AG09309 (cell line): ENCODE measurements around the gene DOLK.

Source experiments
- DNase-seq: peaks from one replicate; pipeline ENCODE4 v3.0.0-alpha.2; 2010; ENCODE audit warnings: low read depth
- H3K4me3 ChIP-seq: 2 replicates; pipeline ENCODE4 v1.5.1; 2011; ENCODE audit warnings: mild to moderate bottlenecking, low read depth, low read length, moderate library complexity; ENCODE audit not compliant: control insufficient read depth
- TF ChIP-seq, protein P1 (sequence below): IDR thresholded peaks from 2 replicates; pipeline ENCODE4 v1.5.1; 2011; ENCODE audit warnings: mild to moderate bottlenecking, low read depth, low read length, inconsistent platforms; ENCODE audit not compliant: insufficient read depth, control insufficient read depth; ENCODE audit errors: missing control alignments

DOLK gene

DNA sequence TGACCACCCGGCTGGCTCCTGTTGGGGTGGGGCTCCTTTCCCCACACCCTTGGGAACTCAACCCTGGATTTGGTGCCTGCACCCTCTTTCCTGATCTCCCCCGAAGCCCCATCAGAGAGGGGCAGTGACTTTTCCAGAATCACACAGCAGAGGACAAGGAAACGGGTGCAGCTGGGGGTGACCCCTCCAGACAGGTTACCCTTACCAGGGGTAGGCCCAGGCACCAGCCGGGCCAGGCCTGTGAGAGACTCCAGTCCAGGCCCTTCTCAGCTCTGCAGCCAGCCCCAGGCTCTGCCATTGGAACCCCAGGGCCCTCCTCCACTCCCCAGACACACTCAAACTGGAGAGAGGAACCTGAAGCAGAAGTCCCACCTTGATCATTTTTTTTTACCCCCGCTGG, 45.6 kb downstream of the DOLK start:
- H3K4me3 ChIP-seq = no peak overlapping the region
- DNase-seq = no peak
- TF ChIP-seq, protein P1, sequence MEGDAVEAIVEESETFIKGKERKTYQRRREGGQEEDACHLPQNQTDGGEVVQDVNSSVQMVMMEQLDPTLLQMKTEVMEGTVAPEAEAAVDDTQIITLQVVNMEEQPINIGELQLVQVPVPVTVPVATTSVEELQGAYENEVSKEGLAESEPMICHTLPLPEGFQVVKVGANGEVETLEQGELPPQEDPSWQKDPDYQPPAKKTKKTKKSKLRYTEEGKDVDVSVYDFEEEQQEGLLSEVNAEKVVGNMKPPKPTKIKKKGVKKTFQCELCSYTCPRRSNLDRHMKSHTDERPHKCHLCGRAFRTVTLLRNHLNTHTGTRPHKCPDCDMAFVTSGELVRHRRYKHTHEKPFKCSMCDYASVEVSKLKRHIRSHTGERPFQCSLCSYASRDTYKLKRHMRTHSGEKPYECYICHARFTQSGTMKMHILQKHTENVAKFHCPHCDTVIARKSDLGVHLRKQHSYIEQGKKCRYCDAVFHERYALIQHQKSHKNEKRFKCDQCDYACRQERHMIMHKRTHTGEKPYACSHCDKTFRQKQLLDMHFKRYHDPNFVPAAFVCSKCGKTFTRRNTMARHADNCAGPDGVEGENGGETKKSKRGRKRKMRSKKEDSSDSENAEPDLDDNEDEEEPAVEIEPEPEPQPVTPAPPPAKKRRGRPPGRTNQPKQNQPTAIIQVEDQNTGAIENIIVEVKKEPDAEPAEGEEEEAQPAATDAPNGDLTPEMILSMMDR = no peak

DNA sequence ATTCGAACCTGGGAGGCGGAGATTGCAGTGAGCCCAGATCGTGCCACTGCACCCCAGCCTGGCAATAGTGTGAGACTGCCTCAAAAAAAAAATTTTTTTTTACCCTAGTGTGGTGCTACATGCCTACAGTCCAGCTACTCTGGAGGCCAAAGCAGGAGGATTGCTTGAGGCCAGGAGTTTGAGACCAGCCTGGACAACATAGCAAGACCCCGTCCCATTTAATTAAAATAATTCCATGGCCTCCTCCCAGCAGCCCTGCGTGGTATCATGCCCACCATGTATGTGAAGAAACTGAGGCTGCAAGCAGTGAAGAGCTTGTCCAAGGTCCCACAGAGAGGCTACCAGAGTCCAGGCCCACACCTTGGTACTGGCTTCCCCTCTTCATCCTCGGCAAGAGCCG, 46.0 kb downstream of the DOLK start:
- H3K4me3 ChIP-seq = no peak overlapping the region
- TF ChIP-seq, protein P1 = no peak
- DNase-seq = no peak

DNA sequence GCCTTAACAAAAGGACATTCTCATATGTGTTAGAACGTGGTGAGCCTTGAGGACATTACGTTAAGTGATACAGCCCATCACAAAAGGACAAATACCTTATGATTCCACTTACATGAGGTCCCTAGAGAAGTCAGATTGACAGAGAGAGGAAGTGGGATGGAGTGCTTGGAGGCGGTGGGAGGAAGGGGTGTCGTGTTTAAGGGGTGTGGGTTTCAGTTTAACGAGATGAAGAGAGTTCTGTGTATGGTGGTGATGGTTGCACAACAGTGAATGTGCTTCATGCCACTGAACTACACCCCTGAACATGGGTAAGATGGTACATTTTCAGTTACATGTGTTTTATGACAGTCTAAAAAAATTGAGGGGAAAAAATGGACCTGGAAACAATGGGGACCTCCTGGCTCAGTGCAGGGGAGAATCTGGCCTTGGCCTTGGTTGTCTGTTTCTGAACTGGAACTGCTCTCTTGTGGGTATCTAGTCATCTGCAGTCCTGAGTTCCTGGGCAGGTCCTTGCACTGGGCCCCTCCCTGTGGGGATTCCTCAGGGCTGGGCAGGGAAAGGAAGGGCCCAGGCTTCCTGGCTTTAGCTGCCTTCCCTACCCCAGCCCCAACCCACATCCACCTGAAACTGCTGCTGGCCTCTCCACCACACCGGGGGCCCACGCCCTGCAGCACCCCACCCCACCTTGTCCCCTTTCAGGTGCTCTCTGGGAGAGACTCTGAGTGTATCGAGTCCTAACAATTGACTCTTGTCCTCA, 47.7 kb downstream of the DOLK start:
- no peak overlapping the region for H3K4me3 ChIP-seq
- DNase-seq = no peak
- TF ChIP-seq, protein P1 = no peak

DNA sequence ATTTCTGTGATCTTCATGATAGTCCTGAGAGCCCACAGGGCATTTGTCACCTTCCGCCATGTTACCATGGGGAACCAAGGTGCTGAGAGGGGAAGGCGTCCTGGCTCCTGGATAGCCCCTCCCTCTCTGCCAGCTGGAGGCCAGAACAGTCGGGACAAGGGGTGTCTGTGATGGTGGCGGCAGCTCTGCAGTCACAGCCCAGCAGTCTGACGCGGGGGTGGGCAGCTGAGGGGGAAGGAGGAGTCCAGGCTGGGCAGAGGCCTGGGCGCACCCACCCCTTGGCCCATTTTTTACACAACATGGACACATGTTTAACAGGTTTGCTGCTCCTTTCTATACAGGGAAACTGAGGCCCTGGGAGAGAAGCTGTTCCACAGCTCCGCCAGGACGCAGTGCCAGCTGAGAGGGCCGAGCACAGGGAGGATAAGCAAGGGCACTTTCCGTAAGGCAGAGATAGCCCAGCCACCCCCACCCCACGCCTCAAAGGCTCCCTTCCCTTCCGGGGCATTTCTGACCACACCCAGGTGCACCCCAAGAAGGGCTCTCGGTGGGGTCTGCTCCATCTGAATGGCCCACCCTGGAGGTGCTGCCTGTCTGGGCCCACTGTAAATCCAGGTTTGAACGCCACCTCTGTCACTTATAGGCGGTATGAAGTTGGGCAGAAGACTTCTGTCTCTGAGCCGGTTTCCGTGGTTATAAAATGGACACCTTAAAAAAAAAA, 48.4 kb downstream of the DOLK start:
- H3K4me3 ChIP-seq = no peak overlapping the region
- TF ChIP-seq, protein P1 = no peak

DNA sequence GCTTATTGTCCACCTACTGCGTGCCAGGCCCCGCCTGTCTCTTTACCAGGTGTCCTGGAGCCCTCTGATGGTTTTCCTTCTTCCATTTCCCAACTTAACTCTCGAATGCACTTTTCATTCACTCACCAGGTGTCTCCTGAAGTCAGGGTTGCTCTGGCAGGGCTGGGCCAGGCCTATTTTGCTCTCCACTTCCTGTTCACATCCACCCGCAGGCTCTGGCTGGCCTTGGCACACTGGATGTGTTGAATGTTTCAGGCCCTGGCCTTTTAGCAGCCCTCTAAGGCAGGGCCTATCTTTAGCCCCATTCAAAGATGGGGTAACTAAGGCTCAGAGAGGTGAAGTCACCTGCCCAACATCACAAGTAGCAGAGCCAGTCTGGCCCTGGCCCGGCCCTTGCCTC, 49.0 kb downstream of the DOLK start:
- TF ChIP-seq, protein P1 = no peak
- no peak for DNase-seq
- H3K4me3 ChIP-seq = no peak overlapping the region

More for the DNA sequence above, 48.4 kb downstream of the DOLK start:
- DNase-seq = no peak

DNA sequence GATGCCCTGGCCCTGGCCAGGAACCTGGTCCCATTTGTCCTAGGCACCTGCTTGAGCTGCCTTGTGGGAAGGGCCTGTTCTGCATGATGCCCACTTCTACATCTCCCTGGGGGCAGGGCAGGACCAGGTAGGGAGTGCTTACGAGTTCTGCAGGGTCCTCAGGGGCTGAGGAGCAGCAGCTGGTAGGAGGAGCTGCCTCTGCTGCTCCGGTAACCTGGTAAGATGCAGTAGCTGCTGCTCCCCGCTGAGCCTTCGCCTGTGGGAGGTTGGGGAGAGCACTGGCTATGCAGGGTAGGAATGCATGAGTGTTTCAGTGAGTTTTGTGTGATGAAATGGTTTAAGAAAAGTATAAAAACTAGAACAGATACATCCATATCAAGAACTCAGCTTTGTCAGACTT, 51.8 kb downstream of the DOLK start:
- no peak for DNase-seq
- TF ChIP-seq, protein P1 = no peak
- H3K4me3 ChIP-seq = no peak overlapping the region
